Measurements from ENCODE around the gene CRYL1. TPM values are rescaled to one million over a fixed set of nuclear protein-coding genes. Genes with fewer than 3 reads are reported as not detected.

The CRYL1 gene
- total RNA-seq, 1 experiment from 2014 or later, result 26.5 TPM

DNA sequence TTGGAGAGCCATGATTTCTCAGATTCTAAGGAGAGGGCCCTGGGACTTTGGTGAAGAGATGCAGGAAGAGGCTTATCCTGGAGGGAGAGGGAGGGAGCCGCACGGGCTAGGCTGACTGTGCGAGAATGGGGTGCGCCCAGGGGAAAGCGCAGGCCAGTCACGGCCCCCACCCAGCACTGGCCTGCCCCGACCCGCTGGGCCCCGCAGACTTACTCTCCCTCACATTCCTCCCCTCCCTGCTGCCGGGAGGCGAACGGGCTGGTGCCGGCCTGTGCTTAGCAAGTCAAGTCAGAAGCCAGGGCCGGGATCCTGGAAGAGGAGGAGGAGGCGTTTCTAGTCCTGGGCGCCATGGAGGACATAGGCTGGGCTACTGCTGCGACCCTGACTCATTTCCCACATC lies 120.0 kb downstream of the CRYL1 start:
- DNase-seq (ENCODE audit: low read depth, low spot score) (no peak), ATAC-seq (no peak)
- ChIA-PET CTCF (no interaction called here), RAD21 (ENCODE audit: low non-redundant PET in 1 of 2, low total read pairs in 2 of 2, uncharacterized antibody in 2 of 2, unreplicated experiment in 2 of 2) (no interaction called here), POLR2A (no interaction called here)
- no peaks in the 10 kb centered on the region for H3K9me3 ChIP-seq (ENCODE audit: control insufficient read depth in 1 of 2, insufficient read depth in 1 of 2, low read depth in 1 of 2, low read length in 2 of 2)
- no peaks in the 10 kb centered on the region for H3K36me3 ChIP-seq (ENCODE audit: control insufficient read depth in 1 of 2, insufficient read depth in 2 of 2, low read length in 2 of 2)
- no peaks in the 10 kb centered on the region for H3K27me3 ChIP-seq (ENCODE audit: insufficient read depth, low read length)
- no peaks in the 10 kb centered on the region for H3K9me2 ChIP-seq (ENCODE audit: insufficient read depth)
- H3K4me3 ChIP-seq (replicated peaks in 1 of 2; ENCODE audit: low read depth in 1 of 2, low read length in 2 of 2), result no peak overlapping the region
- H3K9ac ChIP-seq (ENCODE audit: low read length), result no peak overlapping the region
- H3K27ac ChIP-seq (ENCODE audit: low read depth, low read length), result no peak overlapping the region
- BruUV-seq (replicated peaks), result no TSS peak
- no peak overlapping the region for H3K4me2 ChIP-seq (ENCODE audit: low read length)
- H4K20me1 ChIP-seq (ENCODE audit: insufficient read depth), result no peaks in the 10 kb centered on the region
- intact Hi-C loops (cut with micrococcal nuclease), result no loop called here
- TF ChIP-seq, protein P1, sequence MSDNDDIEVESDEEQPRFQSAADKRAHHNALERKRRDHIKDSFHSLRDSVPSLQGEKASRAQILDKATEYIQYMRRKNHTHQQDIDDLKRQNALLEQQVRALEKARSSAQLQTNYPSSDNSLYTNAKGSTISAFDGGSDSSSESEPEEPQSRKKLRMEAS (IDR thresholded peaks at IDR 0.05), result no peak
- TF ChIP-seq POLR2AphosphoS5 (IDR thresholded peaks at IDR 0.05; ENCODE audit: low read depth, low read length), result no peak
- no peak for TF ChIP-seq ELF1 (IDR thresholded peaks at IDR 0.05; ENCODE audit: borderline replicate concordance, low read depth)
- TF ChIP-seq SRF (IDR thresholded peaks at IDR 0.05; ENCODE audit: low read depth), result no peak
- no peak for TF ChIP-seq EZH2phosphoT487 (IDR thresholded peaks at IDR 0.05; ENCODE audit: borderline replicate concordance)
- TF ChIP-seq JUND (IDR thresholded peaks at IDR 0.05), result no peak
- no peak for TF ChIP-seq SIN3A (IDR thresholded peaks at IDR 0.05; ENCODE audit: low read depth)
- no peaks in the 10 kb centered on the region for H3K4me1 ChIP-seq (ENCODE audit: control insufficient read depth in 1 of 2, insufficient read depth in 2 of 2, low read length in 2 of 2)
- no peaks in the 10 kb centered on the region for H3K79me2 ChIP-seq (ENCODE audit: insufficient read depth, low read length)
- H2AFZ ChIP-seq (ENCODE audit: low read depth, low read length, poor library complexity, severe bottlenecking), result no peak overlapping the region

DNA sequence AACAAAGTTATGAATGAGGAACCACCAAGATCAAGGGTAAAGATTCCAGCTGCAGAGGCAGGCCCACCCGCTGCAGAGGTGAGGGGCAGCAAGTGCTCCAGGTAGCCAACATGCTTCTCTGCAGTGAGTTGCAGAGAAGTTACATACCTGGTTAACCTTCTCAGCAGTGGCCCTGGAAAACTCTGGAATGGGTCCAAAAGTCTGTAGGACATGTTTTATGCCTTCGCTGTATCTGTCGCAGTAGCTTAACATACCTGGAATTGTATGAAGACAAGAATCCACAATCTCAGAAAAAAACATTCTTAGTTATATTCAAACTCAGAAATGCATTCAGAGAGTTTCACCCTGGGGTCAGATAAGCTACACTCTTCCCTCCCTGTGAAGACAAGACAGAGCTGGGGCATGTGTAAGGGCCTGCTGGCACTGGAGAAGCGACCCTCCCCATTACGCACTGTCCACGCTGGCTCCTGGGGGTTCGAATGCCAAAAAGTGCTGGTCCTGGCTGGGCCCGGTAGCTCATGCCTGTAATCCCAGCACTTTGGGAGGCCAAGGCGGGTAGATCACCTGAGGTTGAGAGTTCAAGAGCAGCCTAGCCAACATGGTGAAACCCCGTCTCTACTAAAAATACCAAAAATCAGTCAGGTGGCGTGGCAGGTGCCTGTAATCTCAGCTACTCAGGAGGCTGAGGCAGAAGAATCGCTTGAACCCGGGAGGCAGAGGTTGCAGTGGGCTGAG lies 121.0 kb downstream of the CRYL1 start:
- H3K4me1 ChIP-seq (ENCODE audit: control insufficient read depth in 1 of 2, insufficient read depth in 2 of 2, low read length in 2 of 2), result no peaks in the 10 kb centered on the region
- no peak overlapping the region for H3K4me2 ChIP-seq (ENCODE audit: low read length)
- no peak overlapping the region for H3K27ac ChIP-seq (ENCODE audit: low read depth, low read length)
- no peaks in the 10 kb centered on the region for H3K79me2 ChIP-seq (ENCODE audit: insufficient read depth, low read length)
- BruUV-seq (replicated peaks), result no TSS peak
- ATAC-seq, result no peak
- ChIA-PET RAD21 (ENCODE audit: low non-redundant PET in 1 of 2, low total read pairs in 2 of 2, uncharacterized antibody in 2 of 2, unreplicated experiment in 2 of 2) (no interaction called here), POLR2A (no interaction called here), CTCF (no interaction called here)
- no peak overlapping the region for H3K9ac ChIP-seq (ENCODE audit: low read length)
- H4K20me1 ChIP-seq (ENCODE audit: insufficient read depth), result no peaks in the 10 kb centered on the region
- intact Hi-C loops (cut with micrococcal nuclease), result no loop called here
- no peak overlapping the region for H2AFZ ChIP-seq (ENCODE audit: low read depth, low read length, poor library complexity, severe bottlenecking)
- H3K27me3 ChIP-seq (ENCODE audit: insufficient read depth, low read length), result no peaks in the 10 kb centered on the region
- no peak for DNase-seq (ENCODE audit: low read depth, low spot score)
- H3K4me3 ChIP-seq (replicated peaks in 1 of 2; ENCODE audit: low read depth in 1 of 2, low read length in 2 of 2), result no peak overlapping the region
- H3K9me2 ChIP-seq (ENCODE audit: insufficient read depth), result no peaks in the 10 kb centered on the region
- no peaks in the 10 kb centered on the region for H3K36me3 ChIP-seq (ENCODE audit: control insufficient read depth in 1 of 2, insufficient read depth in 2 of 2, low read length in 2 of 2)
- H3K9me3 ChIP-seq (ENCODE audit: control insufficient read depth in 1 of 2, insufficient read depth in 1 of 2, low read depth in 1 of 2, low read length in 2 of 2), result no peaks in the 10 kb centered on the region
- TF ChIP-seq EGR1 (IDR thresholded peaks at IDR 0.05; ENCODE audit: low read depth) (no peak), POLR2AphosphoS5 (IDR thresholded peaks at IDR 0.05; ENCODE audit: low read depth, low read length) (no peak), JUND (IDR thresholded peaks at IDR 0.05) (no peak), ZFX (IDR thresholded peaks at IDR 0.05) (no peak), CBX3 (IDR thresholded peaks at IDR 0.05; ENCODE audit: low read depth) (no peak), ZBTB33 (IDR thresholded peaks at IDR 0.05; ENCODE audit: extremely low read depth, insufficient replicate concordance, low read length) (no peak), RAD21 (IDR thresholded peaks at IDR 0.05; ENCODE audit: low read depth) (no peak), YY1 (IDR thresholded peaks at IDR 0.05; ENCODE audit: extremely low read depth, insufficient replicate concordance, low read depth, low read length) (no peak), SP1 (IDR thresholded peaks at IDR 0.05; ENCODE audit: low read depth) (no peak), SIN3A (IDR thresholded peaks at IDR 0.05; ENCODE audit: low read depth) (no peak), EZH2phosphoT487 (IDR thresholded peaks at IDR 0.05; ENCODE audit: borderline replicate concordance) (no peak)
- TF ChIP-seq, protein P2, sequence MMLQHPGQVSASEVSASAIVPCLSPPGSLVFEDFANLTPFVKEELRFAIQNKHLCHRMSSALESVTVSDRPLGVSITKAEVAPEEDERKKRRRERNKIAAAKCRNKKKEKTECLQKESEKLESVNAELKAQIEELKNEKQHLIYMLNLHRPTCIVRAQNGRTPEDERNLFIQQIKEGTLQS (IDR thresholded peaks at IDR 0.05), result no peak
- TF ChIP-seq, protein P3, sequence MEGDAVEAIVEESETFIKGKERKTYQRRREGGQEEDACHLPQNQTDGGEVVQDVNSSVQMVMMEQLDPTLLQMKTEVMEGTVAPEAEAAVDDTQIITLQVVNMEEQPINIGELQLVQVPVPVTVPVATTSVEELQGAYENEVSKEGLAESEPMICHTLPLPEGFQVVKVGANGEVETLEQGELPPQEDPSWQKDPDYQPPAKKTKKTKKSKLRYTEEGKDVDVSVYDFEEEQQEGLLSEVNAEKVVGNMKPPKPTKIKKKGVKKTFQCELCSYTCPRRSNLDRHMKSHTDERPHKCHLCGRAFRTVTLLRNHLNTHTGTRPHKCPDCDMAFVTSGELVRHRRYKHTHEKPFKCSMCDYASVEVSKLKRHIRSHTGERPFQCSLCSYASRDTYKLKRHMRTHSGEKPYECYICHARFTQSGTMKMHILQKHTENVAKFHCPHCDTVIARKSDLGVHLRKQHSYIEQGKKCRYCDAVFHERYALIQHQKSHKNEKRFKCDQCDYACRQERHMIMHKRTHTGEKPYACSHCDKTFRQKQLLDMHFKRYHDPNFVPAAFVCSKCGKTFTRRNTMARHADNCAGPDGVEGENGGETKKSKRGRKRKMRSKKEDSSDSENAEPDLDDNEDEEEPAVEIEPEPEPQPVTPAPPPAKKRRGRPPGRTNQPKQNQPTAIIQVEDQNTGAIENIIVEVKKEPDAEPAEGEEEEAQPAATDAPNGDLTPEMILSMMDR (IDR thresholded peaks at IDR 0.05 in 2 of 3, conservative IDR thresholded peaks at IDR 0.05 in 1 of 3; ENCODE audit: borderline replicate concordance in 1 of 3, insufficient read depth in 1 of 3, low read depth in 2 of 3, low read length in 2 of 3), result no peak

Measured in HCT116 (cell line).